Caco-2 (cell line): ENCODE measurements around the gene ETNPPL. TPM values are rescaled to one million over a fixed set of nuclear protein-coding genes. Genes with fewer than 3 reads are reported as not detected.

Experiments used
- BruUV-seq: library from RNA; stranded (reverse); fragments of 400-500 nt; replicated peaks from 2 replicates; lab custom pipeline; 2021; lab: Mats Ljungman, UMichigan
- CTCF ChIA-PET: fragments of 300-600 bp; sonication (Branson Sonifier 250); formaldehyde crosslinking; loops from one replicate; lab custom pipeline; 2022; ENCODE audit warnings: antibody characterized with exemption; lab: Charles Lee
- POLR2A ChIA-PET: fragments of 300-600 bp; sonication (Branson Sonifier 250); formaldehyde crosslinking; loops from one replicate; lab custom pipeline; 2022; ENCODE audit warnings: antibody characterized with exemption; lab: Charles Lee
- DNase-seq, 2 experiments: peaks; one replicate each; pipeline versions ENCODE4 v3.0.0 to v3.0.0-alpha.2; 2020 to 2022
- H3K27me3 ChIP-seq: replicated peaks from 2 replicates; pipeline ENCODE4 v1.6.0; 2011; ENCODE audit warnings: low read length; ENCODE audit not compliant: control insufficient read depth, insufficient read depth
- H3K36me3 ChIP-seq: 2 replicates; pipeline ENCODE4 v1.5.1; 2011; ENCODE audit warnings: low read length; ENCODE audit not compliant: control insufficient read depth, insufficient read depth
- H3K4me1 ChIP-seq: fragments of 250-450 bp; sonication (Bioruptor Pico); 2 replicates; pipeline ENCODE4 v1.5.1; 2020; ENCODE audit warnings: mild to moderate bottlenecking
- H3K4me3 ChIP-seq: 2 replicates; pipeline ENCODE4 v1.5.1; 2011; ENCODE audit warnings: low read depth, mild to moderate bottlenecking, control low read depth, low read length
- H3K9me3 ChIP-seq: fragments of 250-450 bp; sonication (Bioruptor Pico); 2 replicates; pipeline ENCODE4 v1.5.1; 2020; ENCODE audit warnings: mild to moderate bottlenecking, moderate library complexity
- H3K27ac Mint-ChIP-seq: one replicate; pipeline ENCODE4 v1.8.0; 2022; ENCODE audit warnings: mixed read lengths; ENCODE audit not compliant: unreplicated experiment
- H3K27me3 Mint-ChIP-seq: one replicate; pipeline ENCODE4 v1.8.0; 2022; ENCODE audit warnings: mixed read lengths; ENCODE audit not compliant: insufficient read depth, unreplicated experiment
- H3K36me3 Mint-ChIP-seq: one replicate; pipeline ENCODE4 v1.8.0; 2022; ENCODE audit warnings: mild to moderate bottlenecking, mixed read lengths; ENCODE audit not compliant: insufficient read depth, unreplicated experiment
- H3K4me1 Mint-ChIP-seq: one replicate; pipeline ENCODE4 v1.8.0; 2022; ENCODE audit warnings: low read depth, mixed read lengths; ENCODE audit not compliant: unreplicated experiment
- H3K4me3 Mint-ChIP-seq: one replicate; pipeline ENCODE4 v1.8.0; 2022; ENCODE audit warnings: mild to moderate bottlenecking, moderate library complexity, mixed read lengths; ENCODE audit not compliant: unreplicated experiment
- H3K9me3 Mint-ChIP-seq: one replicate; pipeline ENCODE4 v1.8.0; 2022; ENCODE audit warnings: mixed read lengths; ENCODE audit not compliant: unreplicated experiment
- intact Hi-C: fragments of 100-400 bp; cut with micrococcal nuclease; formaldehyde crosslinking; loops from one replicate; pipeline ENCODE4 v1.10.0; 2022; ENCODE audit not compliant: unreplicated experiment
- total RNA-seq: library from RNA; stranded (reverse); gene quantifications from 2 replicates; pipeline ENCODE4 v1.2.3, GENCODE V29; 2022
- TF ChIP-seq, protein P1 (sequence below), 2 experiments: fragments of 200-600 bp in 1 of 2; IDR thresholded peaks; 1 replicate in 1 of 2; 2 replicates in 1 of 2; pipeline versions ENCODE4 v1.5.1 to v1.8.0; 2011 to 2022; ENCODE audit warnings: antibody characterized with exemption in 1 of 2, control low read depth in 1 of 2, inconsistent platforms in 1 of 2, low read depth in 1 of 2, low read length in 1 of 2, mild to moderate bottlenecking in 1 of 2, moderate library complexity in 1 of 2; ENCODE audit not compliant: insufficient read depth in 1 of 2, severe bottlenecking in 1 of 2, unreplicated experiment in 1 of 2

Gene ETNPPL
- total RNA-seq, 1 experiment from 2014 or later, result not detected

DNA sequence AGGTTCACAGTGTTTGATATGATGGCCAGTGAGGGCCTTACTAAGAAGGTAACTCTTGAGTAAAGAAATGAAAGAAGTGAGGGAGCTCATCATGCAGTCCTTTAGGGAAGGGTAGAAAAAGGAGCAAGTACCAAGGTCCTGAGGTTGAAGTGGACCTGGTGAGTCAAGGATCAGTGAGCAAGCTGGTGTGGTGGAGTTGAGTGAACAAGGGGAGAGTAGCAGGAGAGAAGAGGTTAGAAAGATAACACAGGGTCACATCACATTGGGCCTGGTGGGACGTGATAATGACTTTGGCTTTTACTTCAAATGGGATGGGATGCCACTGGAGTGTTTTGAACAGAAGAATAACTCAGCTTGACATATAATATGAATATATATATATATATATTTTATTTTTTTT, 67.8 kb downstream of the ETNPPL start:
- Histone ChIP-seq H3K4me1 (no peaks in the 10 kb centered on the region), H3K36me3 (no peaks in the 10 kb centered on the region), H3K9me3 (no peaks in the 10 kb centered on the region), H3K4me3 (no peak overlapping the region), H3K27me3 (no peaks in the 10 kb centered on the region)
- ChIA-PET CTCF (interaction anchor here (0.6 kb wide), 1 partner anchor 610 kb away, joined by 4 read pairs; no protein-coding TSS in a partner anchor), POLR2A (no interaction called here)
- intact Hi-C loops, result no loop called here
- Mint-ChIP-seq H3K27ac (no peak overlapping the region), H3K27me3 (peaks cover 3% of the 10 kb centered on the region), H3K4me3 (no peak overlapping the region), H3K9me3 (no peaks in the 10 kb centered on the region), H3K36me3 (no peaks in the 10 kb centered on the region), H3K4me1 (no peaks in the 10 kb centered on the region)
- DNase-seq, result no peak
- TF ChIP-seq, protein P1, sequence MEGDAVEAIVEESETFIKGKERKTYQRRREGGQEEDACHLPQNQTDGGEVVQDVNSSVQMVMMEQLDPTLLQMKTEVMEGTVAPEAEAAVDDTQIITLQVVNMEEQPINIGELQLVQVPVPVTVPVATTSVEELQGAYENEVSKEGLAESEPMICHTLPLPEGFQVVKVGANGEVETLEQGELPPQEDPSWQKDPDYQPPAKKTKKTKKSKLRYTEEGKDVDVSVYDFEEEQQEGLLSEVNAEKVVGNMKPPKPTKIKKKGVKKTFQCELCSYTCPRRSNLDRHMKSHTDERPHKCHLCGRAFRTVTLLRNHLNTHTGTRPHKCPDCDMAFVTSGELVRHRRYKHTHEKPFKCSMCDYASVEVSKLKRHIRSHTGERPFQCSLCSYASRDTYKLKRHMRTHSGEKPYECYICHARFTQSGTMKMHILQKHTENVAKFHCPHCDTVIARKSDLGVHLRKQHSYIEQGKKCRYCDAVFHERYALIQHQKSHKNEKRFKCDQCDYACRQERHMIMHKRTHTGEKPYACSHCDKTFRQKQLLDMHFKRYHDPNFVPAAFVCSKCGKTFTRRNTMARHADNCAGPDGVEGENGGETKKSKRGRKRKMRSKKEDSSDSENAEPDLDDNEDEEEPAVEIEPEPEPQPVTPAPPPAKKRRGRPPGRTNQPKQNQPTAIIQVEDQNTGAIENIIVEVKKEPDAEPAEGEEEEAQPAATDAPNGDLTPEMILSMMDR (IDR thresholded peaks at IDR 0.05; ENCODE audit: insufficient read depth in 1 of 2, low read depth in 1 of 2, low read length in 1 of 2, severe bottlenecking in 1 of 2, unreplicated experiment in 1 of 2), result no peak
- BruUV-seq, result no TSS peak

DNA sequence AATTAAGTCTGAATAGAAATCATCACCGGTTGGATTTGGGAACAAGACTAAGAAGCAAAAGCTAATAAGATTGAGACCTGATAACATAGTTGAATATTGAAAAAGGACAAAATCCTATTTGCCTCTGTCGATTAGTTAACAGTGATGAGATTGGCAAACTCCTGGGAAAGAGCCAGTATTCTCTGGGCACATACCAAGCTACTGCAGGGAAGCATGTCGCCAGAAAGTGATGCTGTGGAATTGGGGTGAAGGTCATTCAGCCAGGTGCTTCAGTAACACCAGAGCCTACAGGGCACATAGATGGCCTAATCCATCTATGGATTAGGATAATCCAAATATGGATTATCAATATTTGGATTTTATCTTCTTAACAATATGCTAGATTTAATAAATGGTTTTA, 68.4 kb downstream of the ETNPPL start:
- ChIA-PET CTCF (interaction anchor here (0.6 kb wide), 1 partner anchor 611 kb away, joined by 4 read pairs; no protein-coding TSS in a partner anchor), POLR2A (no interaction called here)
- H3K27ac Mint-ChIP-seq, result no peak overlapping the region
- no TSS peak for BruUV-seq
- no peak overlapping the region for H3K4me3 Mint-ChIP-seq
- no peak overlapping the region for H3K4me3 ChIP-seq
- H3K36me3 ChIP-seq, result no peaks in the 10 kb centered on the region
- no peaks in the 10 kb centered on the region for H3K27me3 ChIP-seq
- no peak for DNase-seq
- H3K27me3 Mint-ChIP-seq, result peaks cover 5% of the 10 kb centered on the region
- H3K36me3 Mint-ChIP-seq, result no peaks in the 10 kb centered on the region
- H3K4me1 ChIP-seq, result no peaks in the 10 kb centered on the region
- TF ChIP-seq, protein P1 (IDR thresholded peaks at IDR 0.05; ENCODE audit: insufficient read depth in 1 of 2, low read depth in 1 of 2, low read length in 1 of 2, severe bottlenecking in 1 of 2, unreplicated experiment in 1 of 2), result no peak
- intact Hi-C loops, result no loop called here
- H3K9me3 ChIP-seq, result no peaks in the 10 kb centered on the region
- H3K9me3 Mint-ChIP-seq, result no peaks in the 10 kb centered on the region
- H3K4me1 Mint-ChIP-seq, result no peaks in the 10 kb centered on the region

DNA sequence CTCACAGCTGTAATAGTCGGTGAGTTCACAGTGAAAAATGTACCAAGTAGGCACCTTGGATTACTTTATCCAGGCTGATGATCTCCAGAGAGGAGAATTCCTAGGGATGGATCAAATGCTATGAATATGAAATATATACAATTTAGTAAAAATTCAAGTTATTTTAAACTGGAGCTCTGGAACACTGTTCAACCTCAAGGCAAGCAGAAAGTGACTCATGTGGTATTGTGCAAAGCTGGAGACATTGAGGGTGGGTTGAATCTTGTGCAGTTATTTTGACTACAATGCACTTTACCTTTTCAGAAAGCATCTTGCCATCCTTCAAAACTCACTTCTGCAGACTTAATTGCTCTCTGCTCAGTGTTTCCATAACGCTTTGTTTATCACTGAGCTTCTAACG, 69.0 kb downstream of the ETNPPL start:
- no TSS peak for BruUV-seq
- intact Hi-C loops, result no loop called here
- TF ChIP-seq, protein P1 (IDR thresholded peaks at IDR 0.05; ENCODE audit: insufficient read depth in 1 of 2, low read depth in 1 of 2, low read length in 1 of 2, severe bottlenecking in 1 of 2, unreplicated experiment in 1 of 2), result no peak
- H3K36me3 ChIP-seq, result no peaks in the 10 kb centered on the region
- no peaks in the 10 kb centered on the region for H3K4me1 Mint-ChIP-seq
- no peak overlapping the region for H3K4me3 ChIP-seq
- no peaks in the 10 kb centered on the region for H3K9me3 ChIP-seq
- CTCF ChIA-PET, result no interaction called here
- POLR2A ChIA-PET, result no interaction called here
- H3K4me3 Mint-ChIP-seq, result no peak overlapping the region
- no peaks in the 10 kb centered on the region for H3K4me1 ChIP-seq
- no peaks in the 10 kb centered on the region for H3K27me3 ChIP-seq
- no peaks in the 10 kb centered on the region for H3K36me3 Mint-ChIP-seq
- H3K27me3 Mint-ChIP-seq, result peaks cover 5% of the 10 kb centered on the region
- no peaks in the 10 kb centered on the region for H3K9me3 Mint-ChIP-seq
- no peak overlapping the region for H3K27ac Mint-ChIP-seq
- DNase-seq, result no peak
